Measurements from ENCODE around the gene LY6G6D.

Gene LY6G6D

GRCh38 chr6:31727717-31728671 lies 12.8 kb downstream of the LY6G6D start:
- TF ChIP-seq ZFX (IDR thresholded peaks at IDR 0.05; ENCODE audit: borderline replicate concordance) (no peak), CTCF (IDR thresholded peaks at IDR 0.05) (no peak)

GRCh38 chr6:31728767-31729514 lies 13.8 kb downstream of the LY6G6D start, which contains the start of gene DDAH2:
TSS of gene DDAH2 (minus strand) at chr6:31729299. CDS start at chr6:31729161, 138 bp downstream.
- H3K27ac ChIP-seq: peak within 1 kb of the TSS; percentile 99
- TF ChIP-seq CTCF (IDR thresholded peaks at IDR 0.05) (no peak), ZFX (IDR thresholded peaks at IDR 0.05; ENCODE audit: borderline replicate concordance) (no peak)

More at GRCh38 chr6:31727717-31728671, 12.8 kb downstream of the LY6G6D start:
- peak overlapping the region; percentile 29; the same call in 1 of the 2 replicates for H3K27ac ChIP-seq

- peak; percentile 44 for TF ChIP-seq CTCF (IDR thresholded peaks at IDR 0.05)
- TF ChIP-seq ZFX (IDR thresholded peaks at IDR 0.05; ENCODE audit: borderline replicate concordance): no peak
- H3K27ac ChIP-seq: peak overlapping the region; percentile 99
Measured at GRCh38 chr6:31729515-31729978, 14.4 kb downstream of the LY6G6D start.

- peak overlapping the region; percentile 99 for H3K27ac ChIP-seq
- TF ChIP-seq ZFX (IDR thresholded peaks at IDR 0.05; ENCODE audit: borderline replicate concordance) (no peak), CTCF (IDR thresholded peaks at IDR 0.05) (no peak; the same call in 1 of the 2 replicates)
Measured at GRCh38 chr6:31729979-31730630, 15.0 kb downstream of the LY6G6D start.

- TF ChIP-seq CTCF (IDR thresholded peaks at IDR 0.05) (no peak), ZFX (IDR thresholded peaks at IDR 0.05; ENCODE audit: borderline replicate concordance) (no peak)
- peak overlapping the region; percentile 99 for H3K27ac ChIP-seq
Measured at GRCh38 chr6:31730631-31731086, 15.5 kb downstream of the LY6G6D start.

- H3K27ac ChIP-seq: peak overlapping the region; percentile 99
- TF ChIP-seq ZFX (IDR thresholded peaks at IDR 0.05; ENCODE audit: borderline replicate concordance): no peak
- no peak for TF ChIP-seq CTCF (IDR thresholded peaks at IDR 0.05)
Measured at GRCh38 chr6:31732029-31732428, 16.9 kb downstream of the LY6G6D start.

All from 22Rv1 (cell line).